H9 (cell line): Measurements from ENCODE around the gene TNPO2. TPM values are rescaled to one million over a fixed set of nuclear protein-coding genes. Genes with fewer than 3 reads are reported as not detected.
A peak's percentile ranks its signal among the peaks of the same experiment; 100 is the strongest.

Source experiments
- DNase-seq: peaks from one replicate; pipeline ENCODE4 v3.0.0-alpha.2; 2017
- H2AFZ ChIP-seq: one replicate; pipeline ENCODE4 v1.6.1; 2013; ENCODE audit warnings: mild to moderate bottlenecking, low read length, control low read depth, moderate library complexity
- H2AK5ac ChIP-seq: 2 replicates; pipeline ENCODE4 v1.6.1; 2013; ENCODE audit warnings: low read length, control low read depth, mixed read lengths; ENCODE audit not compliant: insufficient read length
- H2BK120ac ChIP-seq: one replicate; pipeline ENCODE4 v1.6.1; 2013; ENCODE audit warnings: low read depth, mild to moderate bottlenecking, low read length, control low read depth, inconsistent platforms; ENCODE audit not compliant: poor library complexity, severe bottlenecking
- H2BK12ac ChIP-seq: 2 replicates; pipeline ENCODE4 v1.6.1; 2013; ENCODE audit warnings: low read length, control low read depth, mixed read lengths, low read depth; ENCODE audit not compliant: insufficient read length
- H2BK15ac ChIP-seq: 2 replicates; pipeline ENCODE4 v1.6.1; 2013; ENCODE audit warnings: low read depth, low read length, control low read depth
- H2BK20ac ChIP-seq: one replicate; pipeline ENCODE4 v1.6.1; 2013; ENCODE audit warnings: low read depth, mild to moderate bottlenecking, low read length, control low read depth, inconsistent platforms; ENCODE audit not compliant: poor library complexity, severe bottlenecking
- H2BK5ac ChIP-seq: 2 replicates; pipeline ENCODE4 v1.6.1; 2013; ENCODE audit warnings: low read length, control low read depth, mixed read lengths; ENCODE audit not compliant: insufficient read length
- H3K14ac ChIP-seq: 2 replicates; pipeline ENCODE4 v1.6.1; 2013; ENCODE audit warnings: low read length, control low read depth; ENCODE audit not compliant: insufficient read depth
- H3K18ac ChIP-seq: 2 replicates; pipeline ENCODE4 v1.6.1; 2013; ENCODE audit warnings: low read depth, mild to moderate bottlenecking, mixed read lengths, low read length, control low read depth; ENCODE audit not compliant: insufficient read length
- H3K23ac ChIP-seq: 2 replicates; pipeline ENCODE4 v1.6.1; 2013; ENCODE audit warnings: low read length, control low read depth, mixed read lengths, low read depth; ENCODE audit not compliant: insufficient read length
- H3K23me2 ChIP-seq: 2 replicates; pipeline ENCODE4 v1.6.1; 2013; ENCODE audit warnings: low read depth, mild to moderate bottlenecking, mixed read lengths, low read length, control low read depth; ENCODE audit not compliant: insufficient read length, poor library complexity, severe bottlenecking
- H3K27ac ChIP-seq: 2 replicates; pipeline ENCODE4 v1.5.1; 2013; ENCODE audit warnings: low read length, control low read depth, mixed read lengths, low read depth; ENCODE audit not compliant: insufficient read length
- H3K27me3 ChIP-seq: 2 replicates; pipeline ENCODE4 v1.6.1; 2013; ENCODE audit warnings: low read length, control low read depth, inconsistent platforms; ENCODE audit not compliant: insufficient read depth
- H3K4ac ChIP-seq: 2 replicates; pipeline ENCODE4 v1.6.1; 2013; ENCODE audit warnings: low read depth, mild to moderate bottlenecking, control low read depth, inconsistent platforms, low read length, moderate library complexity
- H3K4me1 ChIP-seq: 2 replicates; pipeline ENCODE4 v1.6.1; 2013; ENCODE audit warnings: low read length, control low read depth, inconsistent platforms; ENCODE audit not compliant: insufficient read depth
- H3K4me2 ChIP-seq: 2 replicates; pipeline ENCODE4 v1.6.1; 2013; ENCODE audit warnings: low read length, control low read depth, mixed read lengths; ENCODE audit not compliant: insufficient read length, insufficient read depth
- H3K56ac ChIP-seq: 2 replicates; pipeline ENCODE4 v1.6.1; 2013; ENCODE audit warnings: low read depth, mild to moderate bottlenecking, mixed read lengths, low read length, control low read depth; ENCODE audit not compliant: insufficient read length
- H3K79me1 ChIP-seq: 2 replicates; pipeline ENCODE4 v1.6.1; 2013; ENCODE audit warnings: low read depth, mild to moderate bottlenecking, moderate library complexity, low read length, control low read depth, inconsistent platforms; ENCODE audit not compliant: insufficient read depth, poor library complexity, severe bottlenecking
- H3K79me2 ChIP-seq: 2 replicates; pipeline ENCODE4 v1.6.1; 2013; ENCODE audit warnings: low read length, control low read depth, inconsistent platforms; ENCODE audit not compliant: insufficient read depth
- H3K9ac ChIP-seq: 2 replicates; pipeline ENCODE4 v1.6.1; 2013; ENCODE audit warnings: low read length, control low read depth, mixed read lengths; ENCODE audit not compliant: insufficient read length; ENCODE audit errors: extremely low read depth
- H3K9me3 ChIP-seq: one replicate; pipeline ENCODE4 v1.6.1; 2013; ENCODE audit warnings: low read depth, low read length, inconsistent platforms; ENCODE audit not compliant: control insufficient read depth
- H3T11ph ChIP-seq: one replicate; pipeline ENCODE4 v1.6.1; 2013; ENCODE audit warnings: mild to moderate bottlenecking, low read length, control low read depth, inconsistent platforms
- H4K20me1 ChIP-seq: one replicate; pipeline ENCODE4 v1.6.1; 2013; ENCODE audit not compliant: control insufficient read depth, insufficient read length, insufficient read depth
- H4K5ac ChIP-seq: 2 replicates; pipeline ENCODE4 v1.6.1; 2013; ENCODE audit warnings: low read depth, mild to moderate bottlenecking, mixed read lengths, low read length, control low read depth; ENCODE audit not compliant: insufficient read length
- H4K8ac ChIP-seq: replicated peaks from 2 replicates; pipeline ENCODE4 v1.6.1; 2013; ENCODE audit warnings: low read length, control low read depth, mixed read lengths, low read depth; ENCODE audit not compliant: insufficient read length
- H4K91ac ChIP-seq: 2 replicates; pipeline ENCODE4 v1.6.1; 2013; ENCODE audit warnings: low read depth, mild to moderate bottlenecking, moderate library complexity, mixed read lengths, low read length, control low read depth; ENCODE audit not compliant: insufficient read length
- H3K27ac Mint-ChIP-seq, 3 experiments: 2 replicates in 2 of 3; 3 replicates in 1 of 3; pipeline ENCODE4 v1.8.0; 2020 to 2021; ENCODE audit warnings: mixed read lengths in 3 of 3, mild to moderate bottlenecking in 1 of 3, moderate library complexity in 1 of 3
- H3K27me3 Mint-ChIP-seq: 2 replicates; pipeline ENCODE4 v1.8.0; 2021; ENCODE audit warnings: low read depth, mild to moderate bottlenecking, moderate library complexity, mixed read lengths
- H3K36me3 Mint-ChIP-seq, 3 experiments: 2 replicates in 2 of 3; 3 replicates in 1 of 3; pipeline ENCODE4 v1.8.0; 2020 to 2021; ENCODE audit warnings: low read depth in 3 of 3, mixed read lengths in 3 of 3; ENCODE audit not compliant: insufficient read depth in 1 of 3
- H3K4me1 Mint-ChIP-seq, 2 experiments: 2 replicates each; pipeline ENCODE4 v1.8.0; 2020; ENCODE audit warnings: mixed read lengths in 2 of 2
- H3K4me3 Mint-ChIP-seq, 2 experiments: 2 replicates in 1 of 2; 3 replicates in 1 of 2; pipeline ENCODE4 v1.8.0; 2020 to 2021; ENCODE audit warnings: mild to moderate bottlenecking in 2 of 2, mixed read lengths in 2 of 2, moderate library complexity in 1 of 2
- H3K9me3 Mint-ChIP-seq, 2 experiments: 2 replicates in 1 of 2; 3 replicates in 1 of 2; pipeline ENCODE4 v1.8.0; 2020; ENCODE audit warnings: mild to moderate bottlenecking in 2 of 2, mixed read lengths in 2 of 2, moderate library complexity in 1 of 2
- WGBS: extraction: QIAGEN DNeasy Blood & Tissue Kit; methylation state at CpG from one replicate; pipeline ENCODE4 v1.1.7; 2013; ENCODE audit warnings: missing lambda C conversion rate, low lambda C conversion rate, mixed read lengths; ENCODE audit not compliant: insufficient read length; ENCODE audit errors: extremely low coverage; 5-methylcytosine and 5-hydroxymethylcytosine counted together
- total RNA-seq: library from RNA; stranded (reverse); gene quantifications from 2 replicates; pipeline ENCODE4 v1.2.1, GENCODE V29; 2021
- TF ChIP-seq, protein P1 (sequence below): fragments of 200-600 bp; sonication (generic); conservative IDR thresholded peaks from 3 replicates; pipeline ENCODE4 v1.8.0; 2021; ENCODE audit warnings: antibody characterized with exemption, mild to moderate bottlenecking

The TNPO2 gene
- total RNA-seq, 1 experiment from 2014 or later, result 159 TPM

- H3K4me1 Mint-ChIP-seq, result peaks cover 18 to 35% of the 10 kb centered on the region in 2 experiments
- no peaks in the 10 kb centered on the region for H3K4me1 ChIP-seq
Measured at GRCh38 chr19:12748489-12748888, 24.8 kb upstream of the TNPO2 start.

More at GRCh38 chr19:12748489-12748888, 24.8 kb upstream of the TNPO2 start:
- H3K27me3 Mint-ChIP-seq, result peaks cover 44% of the 10 kb centered on the region
- Histone ChIP-seq H3T11ph (no peak overlapping the region), H4K5ac (no peak overlapping the region), H2BK5ac (no peak overlapping the region), H3K4ac (no peak overlapping the region), H3K56ac (no peak overlapping the region), H4K91ac (no peak overlapping the region), H3K9me3 (no peaks in the 10 kb centered on the region), H3K79me2 (no peaks in the 10 kb centered on the region), H2BK120ac (no peak overlapping the region), H3K14ac (no peak overlapping the region), H3K18ac (no peak overlapping the region), H3K23ac (no peak overlapping the region), H2BK15ac (no peak overlapping the region), H4K20me1 (no peaks in the 10 kb centered on the region), H3K4me2 (no peak overlapping the region), H4K8ac (no peak overlapping the region), H3K27ac (no peak overlapping the region), H3K27me3 (no peaks in the 10 kb centered on the region; the same call in 1 of the 2 replicates), H3K9ac (no peak overlapping the region), H3K23me2 (peaks cover 6% of the 10 kb centered on the region), H2AK5ac (no peak overlapping the region), H3K79me1 (no peaks in the 10 kb centered on the region), H2AFZ (no peak overlapping the region), H2BK12ac (no peak overlapping the region), H2BK20ac (no peak overlapping the region)
- WGBS, result no CpG with 5 or more reads among the region's 6 CpGs
- peaks cover 3 to 5% of the 10 kb centered on the region in 2 experiments; a peak in 3 of 5 replicates for H3K9me3 Mint-ChIP-seq
- DNase-seq, result no peak
- TF ChIP-seq, protein P1, sequence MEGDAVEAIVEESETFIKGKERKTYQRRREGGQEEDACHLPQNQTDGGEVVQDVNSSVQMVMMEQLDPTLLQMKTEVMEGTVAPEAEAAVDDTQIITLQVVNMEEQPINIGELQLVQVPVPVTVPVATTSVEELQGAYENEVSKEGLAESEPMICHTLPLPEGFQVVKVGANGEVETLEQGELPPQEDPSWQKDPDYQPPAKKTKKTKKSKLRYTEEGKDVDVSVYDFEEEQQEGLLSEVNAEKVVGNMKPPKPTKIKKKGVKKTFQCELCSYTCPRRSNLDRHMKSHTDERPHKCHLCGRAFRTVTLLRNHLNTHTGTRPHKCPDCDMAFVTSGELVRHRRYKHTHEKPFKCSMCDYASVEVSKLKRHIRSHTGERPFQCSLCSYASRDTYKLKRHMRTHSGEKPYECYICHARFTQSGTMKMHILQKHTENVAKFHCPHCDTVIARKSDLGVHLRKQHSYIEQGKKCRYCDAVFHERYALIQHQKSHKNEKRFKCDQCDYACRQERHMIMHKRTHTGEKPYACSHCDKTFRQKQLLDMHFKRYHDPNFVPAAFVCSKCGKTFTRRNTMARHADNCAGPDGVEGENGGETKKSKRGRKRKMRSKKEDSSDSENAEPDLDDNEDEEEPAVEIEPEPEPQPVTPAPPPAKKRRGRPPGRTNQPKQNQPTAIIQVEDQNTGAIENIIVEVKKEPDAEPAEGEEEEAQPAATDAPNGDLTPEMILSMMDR, result no peak
- H3K36me3 Mint-ChIP-seq, result peaks cover 30 to 38% (median 36%) of the 10 kb centered on the region in 3 experiments
- peak overlapping the region in 1 of 3 experiments; percentile 53; a peak in 1 of 7 replicates for H3K27ac Mint-ChIP-seq
- H3K4me3 Mint-ChIP-seq, result peak overlapping the region in 1 of 2 experiments; percentile 64; a peak in 1 of 5 replicates
